H1 (cell line): Measurements from ENCODE around the gene MEF2A.

Experiments
- CBX8 ChIP-seq: fragments of 300-800, 300-1000 bp; sonication (generic); IDR thresholded peaks from 2 replicates; pipeline ENCODE4 v1.7.1; 2016; ENCODE audit warnings: low read depth, low read length, borderline replicate concordance
- PHF8 ChIP-seq: fragments of 200-600 bp; sonication (generic); conservative IDR thresholded peaks from 2 replicates; pipeline ENCODE4 v1.7.1; 2012; ENCODE audit warnings: low read depth, mild to moderate bottlenecking, inconsistent platforms, low read length, moderate library complexity
- YY1 ChIP-seq: IDR thresholded peaks from 2 replicates; pipeline ENCODE4 v1.6.1; 2011; ENCODE audit warnings: low read depth, mild to moderate bottlenecking, low read length

DNA sequence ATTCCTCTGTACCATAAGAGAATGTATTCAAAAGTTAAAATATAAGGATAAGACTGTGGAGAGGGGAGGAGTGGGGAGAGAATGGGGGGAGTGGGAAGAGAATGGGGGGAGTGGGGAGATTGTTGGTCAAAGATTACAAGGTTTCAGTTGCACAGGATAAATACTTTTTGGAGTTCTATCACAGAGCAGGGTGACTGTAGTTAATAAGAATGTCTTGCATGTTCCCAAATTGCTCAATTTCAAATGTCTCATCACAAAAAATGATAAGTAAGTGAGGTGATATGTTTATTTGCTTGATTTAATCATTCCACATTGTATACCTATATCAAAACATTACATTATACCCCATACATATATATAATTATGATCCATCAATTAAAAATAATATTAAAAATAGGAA, 23.0 kb upstream of the MEF2A start:
- no peak for TF ChIP-seq CBX8
- TF ChIP-seq YY1, result no peak
- no peak for TF ChIP-seq PHF8
